Measurements from ENCODE around the gene NEO1.

The NEO1 gene

DNA sequence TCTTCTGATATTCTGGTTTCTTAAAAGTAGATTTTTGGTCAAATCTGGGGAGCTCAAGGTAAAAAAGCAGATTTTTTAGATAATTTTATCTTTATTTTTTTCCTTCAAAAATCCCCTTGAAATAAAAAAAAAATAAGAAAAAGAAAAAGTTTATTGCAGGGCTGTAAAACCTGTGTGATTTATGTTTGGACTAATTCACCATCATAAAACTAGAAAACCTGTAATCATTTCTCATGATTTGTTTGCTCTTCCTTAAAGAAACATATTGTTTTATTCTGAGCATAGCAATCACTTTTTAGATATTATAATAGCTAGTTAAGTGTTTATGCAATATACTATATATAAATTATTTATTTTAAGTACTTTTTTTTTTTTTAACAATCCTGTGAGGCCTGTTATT, 68.0 kb downstream of the NEO1 start:
- DNase-seq (ENCODE audit: low read depth), result no peak
- no peak for TF ChIP-seq CTCF (IDR thresholded peaks at IDR 0.05; ENCODE audit: control insufficient read depth, insufficient read depth, low read depth, low read length, missing control alignments)

DNA sequence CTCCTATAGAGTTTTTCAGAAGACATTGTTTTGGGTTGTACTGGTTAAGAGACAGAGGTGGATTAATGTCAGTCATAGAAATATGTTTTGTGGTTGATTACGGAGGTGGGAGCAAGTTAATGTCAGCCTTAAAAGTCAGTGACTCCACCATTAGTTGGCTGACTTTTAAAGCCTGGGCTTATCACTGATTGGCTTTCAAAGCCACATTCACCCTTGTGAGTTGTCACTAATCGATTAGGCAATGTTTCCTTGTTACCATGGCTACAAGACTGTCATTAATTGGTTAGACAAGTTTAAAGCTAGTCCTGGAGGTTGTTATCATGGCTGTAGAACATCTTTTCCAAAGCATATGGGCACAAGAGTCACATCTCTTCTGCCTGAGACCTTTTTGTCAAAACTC, 73.0 kb downstream of the NEO1 start:
- TF ChIP-seq CTCF (IDR thresholded peaks at IDR 0.05; ENCODE audit: control insufficient read depth, insufficient read depth, low read depth, low read length, missing control alignments), result no peak
- no peak overlapping the region for H3K4me3 ChIP-seq (ENCODE audit: control insufficient read depth, low read depth, low read length)
- no peak for DNase-seq (ENCODE audit: low read depth)

More for the DNA sequence above, 68.0 kb downstream of the NEO1 start:
- H3K4me3 ChIP-seq (ENCODE audit: control insufficient read depth, low read depth, low read length), result no peak overlapping the region

DNA sequence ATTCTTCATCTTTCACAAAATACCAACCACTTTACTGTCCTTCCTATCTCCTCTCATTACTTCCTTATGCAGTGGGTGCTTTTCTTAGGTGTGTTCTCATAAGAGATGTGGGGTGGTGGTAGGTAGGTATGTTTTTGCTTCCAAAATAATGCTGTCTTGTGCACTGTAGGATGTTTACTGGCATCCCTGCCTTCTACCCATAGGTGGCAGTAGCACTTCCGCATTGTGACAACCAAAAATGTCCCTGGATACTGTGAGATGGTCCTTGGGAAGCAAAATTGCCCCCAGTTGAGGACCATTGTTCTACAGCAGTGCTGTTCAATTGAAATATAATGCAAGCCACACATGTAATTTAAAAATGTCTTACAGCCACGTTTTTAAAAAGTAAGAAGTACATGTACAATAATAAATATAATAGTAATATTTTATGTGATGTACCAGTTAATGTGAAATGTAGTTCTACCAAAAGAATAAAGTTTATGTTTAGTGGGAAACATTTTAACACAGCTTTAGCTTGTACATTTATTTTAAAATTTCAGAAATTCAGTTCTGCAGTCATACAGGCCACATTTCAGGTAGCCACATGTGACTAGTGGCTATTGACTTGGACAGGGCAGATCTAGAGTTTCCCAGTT, 75.2 kb downstream of the NEO1 start:
- H3K4me3 ChIP-seq (ENCODE audit: control insufficient read depth, low read depth, low read length), result no peak overlapping the region
- TF ChIP-seq CTCF (IDR thresholded peaks at IDR 0.05; ENCODE audit: control insufficient read depth, insufficient read depth, low read depth, low read length, missing control alignments), result peak; percentile 93
- no peak for DNase-seq (ENCODE audit: low read depth)

GRCh38 chr15:73130830-73131229, 78.6 kb downstream of the NEO1 start:
- DNase-seq (ENCODE audit: low read depth), result no peak
- TF ChIP-seq CTCF (IDR thresholded peaks at IDR 0.05; ENCODE audit: control insufficient read depth, insufficient read depth, low read depth, low read length, missing control alignments), result no peak
- H3K4me3 ChIP-seq (ENCODE audit: control insufficient read depth, low read depth, low read length), result no peak overlapping the region

DNA sequence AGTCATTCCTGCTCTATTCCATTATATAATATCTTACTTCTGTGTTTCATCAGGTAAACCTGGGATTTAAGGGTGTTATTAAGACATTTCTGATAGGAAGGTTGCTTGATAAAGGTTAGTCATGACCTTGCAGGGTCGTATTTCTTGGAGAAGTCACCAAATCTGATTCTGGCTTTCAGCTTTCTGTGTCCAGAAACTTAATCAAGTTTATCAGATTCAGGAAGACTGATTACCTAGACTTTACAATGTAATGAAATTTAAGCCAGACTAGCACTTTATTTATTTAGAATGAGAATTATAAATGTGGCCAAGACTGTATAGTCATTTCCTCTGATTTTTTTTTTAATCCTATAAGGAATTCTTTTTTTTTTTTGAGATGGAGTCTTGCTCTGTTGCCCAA, 81.9 kb downstream of the NEO1 start:
- H3K4me3 ChIP-seq (ENCODE audit: control insufficient read depth, low read depth, low read length), result no peak overlapping the region
- no peak for DNase-seq (ENCODE audit: low read depth)
- TF ChIP-seq CTCF (IDR thresholded peaks at IDR 0.05; ENCODE audit: control insufficient read depth, insufficient read depth, low read depth, low read length, missing control alignments), result no peak

GRCh38 chr15:73139041-73139743, 86.9 kb downstream of the NEO1 start:
- no peak overlapping the region for H3K4me3 ChIP-seq (ENCODE audit: control insufficient read depth, low read depth, low read length)
- no peak for DNase-seq (ENCODE audit: low read depth)
- TF ChIP-seq CTCF (IDR thresholded peaks at IDR 0.05; ENCODE audit: control insufficient read depth, insufficient read depth, low read depth, low read length, missing control alignments), result no peak
